ENCODE data around the gene CNR2. TPM values are rescaled to one million over a fixed set of nuclear protein-coding genes. Genes with fewer than 3 reads are reported as not detected.
A peak's percentile ranks its signal among the peaks of the same experiment; 100 is the strongest.

CNR2 gene
- total RNA-seq, 2 donors from 2014 or later: not detected

DNA sequence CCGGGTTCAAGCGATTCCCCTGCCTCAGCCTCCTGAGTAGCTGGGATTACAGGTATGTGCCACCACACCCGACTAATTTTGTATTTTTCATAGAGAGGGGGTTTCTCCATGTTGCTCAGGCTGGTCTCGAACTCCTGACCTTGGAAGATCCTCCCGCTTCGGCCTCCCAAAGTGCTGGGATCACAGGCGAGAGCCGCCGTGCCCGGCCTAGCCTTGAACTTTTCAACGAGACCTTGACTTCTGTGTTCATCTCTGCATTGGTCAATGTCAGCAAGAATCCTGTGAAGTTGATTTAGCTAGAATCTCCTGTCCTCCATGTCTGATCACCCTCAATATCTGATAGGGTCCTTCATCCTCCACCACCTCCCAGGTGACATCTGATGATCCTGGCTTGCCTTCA is 11.4 kb upstream of the CNR2 start:
- Histone ChIP-seq H3K4me3 (no peak overlapping the region), H3K4me1 (replicated peaks) (no peaks in the 10 kb centered on the region), H3K27ac (no peak overlapping the region), H3K9me3 (no peaks in the 10 kb centered on the region), H3K27me3 (replicated peaks; ENCODE audit: insufficient read depth) (no peaks in the 10 kb centered on the region), H3K36me3 (no peaks in the 10 kb centered on the region)
- DNase-seq (ENCODE audit: low spot score): no peak
- intact Hi-C loops (cut with DNase I): no loop called here
- TF ChIP-seq, protein P1, sequence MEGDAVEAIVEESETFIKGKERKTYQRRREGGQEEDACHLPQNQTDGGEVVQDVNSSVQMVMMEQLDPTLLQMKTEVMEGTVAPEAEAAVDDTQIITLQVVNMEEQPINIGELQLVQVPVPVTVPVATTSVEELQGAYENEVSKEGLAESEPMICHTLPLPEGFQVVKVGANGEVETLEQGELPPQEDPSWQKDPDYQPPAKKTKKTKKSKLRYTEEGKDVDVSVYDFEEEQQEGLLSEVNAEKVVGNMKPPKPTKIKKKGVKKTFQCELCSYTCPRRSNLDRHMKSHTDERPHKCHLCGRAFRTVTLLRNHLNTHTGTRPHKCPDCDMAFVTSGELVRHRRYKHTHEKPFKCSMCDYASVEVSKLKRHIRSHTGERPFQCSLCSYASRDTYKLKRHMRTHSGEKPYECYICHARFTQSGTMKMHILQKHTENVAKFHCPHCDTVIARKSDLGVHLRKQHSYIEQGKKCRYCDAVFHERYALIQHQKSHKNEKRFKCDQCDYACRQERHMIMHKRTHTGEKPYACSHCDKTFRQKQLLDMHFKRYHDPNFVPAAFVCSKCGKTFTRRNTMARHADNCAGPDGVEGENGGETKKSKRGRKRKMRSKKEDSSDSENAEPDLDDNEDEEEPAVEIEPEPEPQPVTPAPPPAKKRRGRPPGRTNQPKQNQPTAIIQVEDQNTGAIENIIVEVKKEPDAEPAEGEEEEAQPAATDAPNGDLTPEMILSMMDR (IDR thresholded peaks at IDR 0.05): no peak
- TF ChIP-seq POLR2A (IDR thresholded peaks at IDR 0.05) (no peak), POLR2AphosphoS5 (IDR thresholded peaks at IDR 0.05) (no peak)
- 93% methylated on average over 11 of the region's 11 CpGs for WGBS

DNA sequence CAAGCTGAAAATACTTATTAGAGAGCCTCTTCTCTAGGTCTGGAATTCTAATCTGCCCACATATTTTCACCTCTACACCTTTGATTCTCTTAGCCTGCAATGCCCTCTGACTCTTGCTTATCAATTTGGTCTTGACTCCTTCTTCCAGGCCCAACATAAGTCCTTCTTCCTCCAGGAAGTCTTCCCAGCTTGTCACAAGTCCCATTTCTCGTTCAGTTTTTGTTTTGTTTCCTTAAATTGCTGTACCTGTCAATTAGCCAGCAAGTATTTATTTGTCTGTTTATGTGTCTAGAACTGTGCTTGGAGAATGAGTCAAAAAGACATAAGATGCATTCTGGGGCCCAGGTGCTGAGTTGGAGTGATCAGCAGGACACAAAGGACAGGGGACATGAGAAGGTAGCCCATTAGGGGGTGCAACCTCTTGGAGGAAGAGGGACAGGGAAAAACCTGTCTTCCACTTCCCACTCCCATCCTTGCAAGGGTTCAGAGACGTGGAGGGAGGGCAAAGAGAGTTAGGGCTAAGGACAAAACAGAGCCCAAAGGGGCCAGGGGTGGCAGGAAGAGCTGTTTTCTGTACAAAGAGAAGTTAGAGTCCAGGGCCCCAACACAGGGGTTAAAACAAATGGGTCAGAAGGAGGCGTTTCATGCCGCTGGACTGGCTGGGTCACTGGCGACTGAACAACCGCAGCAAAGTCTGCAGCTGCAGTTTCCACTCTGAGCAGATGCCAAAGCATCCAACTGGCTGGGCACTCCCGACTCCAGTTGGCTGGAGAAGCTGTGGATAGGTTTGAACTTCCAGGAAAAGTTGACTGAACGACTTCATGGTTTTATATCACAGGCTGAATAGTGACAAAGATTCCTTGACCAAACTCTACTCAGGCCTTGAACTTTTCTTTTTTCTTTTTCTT is 10.7 kb upstream of the CNR2 start:
- H3K27ac ChIP-seq: no peak overlapping the region
- intact Hi-C loops (cut with DNase I): no loop called here
- WGBS: 34% methylated on average over 8 of the region's 8 CpGs
- no peaks in the 10 kb centered on the region for H3K27me3 ChIP-seq (replicated peaks; ENCODE audit: insufficient read depth)
- no peak overlapping the region for H3K4me3 ChIP-seq
- H3K4me1 ChIP-seq (replicated peaks): no peaks in the 10 kb centered on the region
- DNase-seq (ENCODE audit: low spot score): no peak
- TF ChIP-seq POLR2AphosphoS5 (IDR thresholded peaks at IDR 0.05) (no peak), POLR2A (IDR thresholded peaks at IDR 0.05) (no peak)
- TF ChIP-seq, protein P1 (IDR thresholded peaks at IDR 0.05): no peak
- no peaks in the 10 kb centered on the region for H3K36me3 ChIP-seq
- H3K9me3 ChIP-seq: no peaks in the 10 kb centered on the region

DNA sequence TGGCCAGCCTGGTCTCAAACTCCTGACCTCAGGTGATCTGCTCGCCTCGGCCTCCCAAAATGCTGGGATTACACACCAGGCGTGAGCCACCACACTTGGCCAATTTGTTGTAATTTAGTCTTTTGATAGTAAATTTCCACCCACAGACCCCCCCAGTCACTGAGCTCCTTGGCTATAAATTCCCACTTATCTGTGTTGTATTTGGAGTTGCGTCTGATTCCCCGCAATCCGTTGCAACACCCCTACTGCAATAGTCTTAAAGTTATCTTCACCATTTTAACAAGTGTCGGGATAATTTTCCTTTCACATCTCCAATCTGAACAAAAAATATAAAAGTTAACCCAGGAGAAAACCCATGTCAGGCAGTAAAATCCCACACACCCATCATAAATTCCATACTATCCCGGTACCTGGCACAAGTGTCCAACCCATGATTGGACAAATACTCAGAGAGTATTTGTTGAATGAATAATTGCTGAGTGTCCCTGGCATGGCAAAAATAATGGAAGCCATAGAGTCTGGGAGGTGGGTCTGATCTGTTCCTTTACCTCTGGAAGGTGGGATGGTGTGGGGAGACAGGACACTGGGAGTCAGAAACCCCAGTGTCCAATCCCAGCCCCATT is 9.3 kb upstream of the CNR2 start:
- no peaks in the 10 kb centered on the region for H3K9me3 ChIP-seq

DNA sequence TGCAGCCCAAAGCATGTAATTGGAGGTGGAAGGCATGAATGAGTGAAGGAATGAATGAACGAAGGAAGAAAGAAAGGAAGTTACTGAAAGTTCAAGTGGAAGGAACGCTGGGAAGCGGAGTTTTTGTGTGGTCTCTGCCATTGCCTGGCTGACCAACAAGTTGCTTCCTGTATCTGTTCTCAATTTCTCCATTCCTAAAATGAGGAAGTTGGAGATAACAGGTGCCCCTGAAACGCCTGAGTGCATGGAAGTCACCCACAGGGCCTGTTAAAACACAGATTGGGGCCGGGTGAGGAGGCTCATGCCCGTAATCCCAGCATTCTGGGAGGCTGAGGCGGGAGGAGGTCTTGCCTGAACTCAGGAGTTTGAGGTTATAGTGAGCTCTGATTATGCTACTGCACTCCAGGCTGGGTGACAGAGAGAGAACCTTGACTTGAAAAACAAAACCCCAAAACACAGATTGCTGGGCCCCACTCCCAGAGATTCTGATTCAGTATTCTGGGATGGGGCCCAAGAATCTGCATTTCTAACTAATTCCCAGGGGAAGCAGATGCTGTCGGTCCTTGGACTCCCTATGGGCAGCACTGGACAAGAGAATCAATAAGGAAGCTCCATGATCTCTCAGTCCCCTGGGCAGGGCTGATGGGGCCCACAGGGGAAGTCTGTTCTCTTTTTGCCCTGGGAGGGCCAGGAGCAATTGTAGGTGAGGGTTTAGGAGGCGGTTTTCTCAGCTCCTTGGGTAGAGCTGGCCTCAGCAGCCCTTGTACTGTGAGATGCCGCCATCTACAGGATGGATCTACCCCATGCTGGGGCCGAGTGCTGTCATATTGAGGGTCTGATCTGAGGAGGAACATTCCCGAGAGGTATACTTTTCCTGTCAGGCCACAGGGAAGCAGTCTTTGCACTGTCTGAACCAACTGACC is 3.3 kb upstream of the CNR2 start:
- no peaks in the 10 kb centered on the region for H3K9me3 ChIP-seq
- intact Hi-C loops (cut with DNase I): loop anchor here (5.0 kb wide), 1 partner anchor 144 kb away; no protein-coding TSS in a partner anchor

More for the DNA sequence above, 9.3 kb upstream of the CNR2 start:
- H3K27me3 ChIP-seq (replicated peaks; ENCODE audit: insufficient read depth): no peaks in the 10 kb centered on the region
- intact Hi-C loops (cut with DNase I): no loop called here
- H3K36me3 ChIP-seq: no peaks in the 10 kb centered on the region
- no peaks in the 10 kb centered on the region for H3K4me1 ChIP-seq (replicated peaks)
- DNase-seq (ENCODE audit: low spot score): no peak
- H3K4me3 ChIP-seq: no peak overlapping the region
- no peak overlapping the region for H3K27ac ChIP-seq
- TF ChIP-seq POLR2A (IDR thresholded peaks at IDR 0.05) (no peak), POLR2AphosphoS5 (IDR thresholded peaks at IDR 0.05) (no peak)
- TF ChIP-seq, protein P1 (IDR thresholded peaks at IDR 0.05): no peak
- 75% methylated on average over 8 of the region's 8 CpGs for WGBS

More for the DNA sequence above, 3.3 kb upstream of the CNR2 start:
- Histone ChIP-seq H3K4me3 (no peak overlapping the region), H3K27ac (no peak overlapping the region), H3K4me1 (replicated peaks) (no peaks in the 10 kb centered on the region), H3K27me3 (replicated peaks; ENCODE audit: insufficient read depth) (no peaks in the 10 kb centered on the region), H3K36me3 (no peaks in the 10 kb centered on the region)
- TF ChIP-seq POLR2AphosphoS5 (IDR thresholded peaks at IDR 0.05): no peak
- TF ChIP-seq, protein P1 (IDR thresholded peaks at IDR 0.05): peak in 2 of 4 experiments; percentile 43 to 70
- peak; percentile 21 for DNase-seq (ENCODE audit: low spot score)
- WGBS: 49% methylated on average over 12 of the region's 12 CpGs

Data from prostate gland (tissue), 2 donors.